ENCODE measurements around the gene TLE6. TPM values are rescaled to one million over a fixed set of nuclear protein-coding genes. Genes with fewer than 3 reads are reported as not detected.

Gene TLE6
- total RNA-seq, 1 donor from 2014 or later = 0.59 TPM

DNA sequence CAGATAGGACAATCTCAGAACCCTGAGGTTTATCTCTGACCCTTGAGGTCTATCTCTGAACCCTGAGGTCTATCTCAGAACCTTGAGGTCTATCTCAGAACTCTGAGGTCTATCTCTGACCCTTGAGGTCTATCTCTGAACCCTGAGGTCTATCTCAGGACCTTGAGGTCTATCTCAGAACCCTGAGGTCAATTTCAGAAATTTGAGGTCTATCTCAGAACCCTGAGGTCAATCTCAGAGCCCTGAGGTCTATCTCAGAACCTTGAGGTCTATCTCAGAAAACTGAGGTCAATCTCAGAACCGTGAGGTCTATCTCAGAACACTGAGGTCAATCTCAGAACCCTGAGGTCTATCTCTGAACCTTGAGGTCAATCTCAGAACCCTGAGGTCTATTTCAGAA is 49.4 kb downstream of the TLE6 start:
- no peak for DNase-seq (ENCODE audit: low spot score)
- Mint-ChIP-seq H3K27ac (ENCODE audit: unreplicated experiment) (no peak overlapping the region), H3K4me3 (ENCODE audit: unreplicated experiment) (no peak overlapping the region), H3K27me3 (ENCODE audit: unreplicated experiment) (peaks cover 25% of the 10 kb centered on the region), H3K36me3 (ENCODE audit: low read depth, unreplicated experiment) (no peaks in the 10 kb centered on the region), H3K9me3 (ENCODE audit: unreplicated experiment) (no peaks in the 10 kb centered on the region), H3K4me1 (ENCODE audit: unreplicated experiment) (peaks cover 10% of the 10 kb centered on the region)
- TF ChIP-seq, protein P1, sequence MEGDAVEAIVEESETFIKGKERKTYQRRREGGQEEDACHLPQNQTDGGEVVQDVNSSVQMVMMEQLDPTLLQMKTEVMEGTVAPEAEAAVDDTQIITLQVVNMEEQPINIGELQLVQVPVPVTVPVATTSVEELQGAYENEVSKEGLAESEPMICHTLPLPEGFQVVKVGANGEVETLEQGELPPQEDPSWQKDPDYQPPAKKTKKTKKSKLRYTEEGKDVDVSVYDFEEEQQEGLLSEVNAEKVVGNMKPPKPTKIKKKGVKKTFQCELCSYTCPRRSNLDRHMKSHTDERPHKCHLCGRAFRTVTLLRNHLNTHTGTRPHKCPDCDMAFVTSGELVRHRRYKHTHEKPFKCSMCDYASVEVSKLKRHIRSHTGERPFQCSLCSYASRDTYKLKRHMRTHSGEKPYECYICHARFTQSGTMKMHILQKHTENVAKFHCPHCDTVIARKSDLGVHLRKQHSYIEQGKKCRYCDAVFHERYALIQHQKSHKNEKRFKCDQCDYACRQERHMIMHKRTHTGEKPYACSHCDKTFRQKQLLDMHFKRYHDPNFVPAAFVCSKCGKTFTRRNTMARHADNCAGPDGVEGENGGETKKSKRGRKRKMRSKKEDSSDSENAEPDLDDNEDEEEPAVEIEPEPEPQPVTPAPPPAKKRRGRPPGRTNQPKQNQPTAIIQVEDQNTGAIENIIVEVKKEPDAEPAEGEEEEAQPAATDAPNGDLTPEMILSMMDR (IDR thresholded peaks at IDR 0.05; ENCODE audit: unreplicated experiment) = no peak

DNA sequence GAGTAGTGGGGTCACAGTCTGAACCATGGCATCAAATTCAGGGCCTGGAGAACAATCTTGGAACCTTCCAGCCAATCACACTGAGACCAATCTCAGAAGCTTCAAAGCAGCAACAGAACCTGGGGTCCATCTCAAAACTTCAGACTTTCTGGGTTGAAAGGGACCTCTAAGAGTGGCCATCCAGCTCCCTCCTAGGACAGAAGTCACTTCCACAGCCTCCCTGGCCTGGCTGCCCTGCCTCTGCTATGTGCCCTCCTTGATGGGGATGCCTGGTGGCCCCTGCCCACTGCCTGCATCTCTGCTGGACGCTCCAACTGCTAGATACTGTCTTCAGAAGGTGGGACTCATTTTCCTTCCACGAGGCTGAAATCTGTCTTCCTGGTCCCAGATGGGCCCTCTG is 49.9 kb downstream of the TLE6 start:
- H3K36me3 Mint-ChIP-seq (ENCODE audit: low read depth, unreplicated experiment) = no peaks in the 10 kb centered on the region
- peaks cover 10% of the 10 kb centered on the region for H3K4me1 Mint-ChIP-seq (ENCODE audit: unreplicated experiment)
- H3K9me3 Mint-ChIP-seq (ENCODE audit: unreplicated experiment) = no peaks in the 10 kb centered on the region
- H3K4me3 Mint-ChIP-seq (ENCODE audit: unreplicated experiment) = peak overlapping the region; percentile 42
- no peak overlapping the region for H3K27ac Mint-ChIP-seq (ENCODE audit: unreplicated experiment)
- TF ChIP-seq, protein P1 (IDR thresholded peaks at IDR 0.05; ENCODE audit: unreplicated experiment) = no peak
- DNase-seq (ENCODE audit: low spot score) = no peak
- H3K27me3 Mint-ChIP-seq (ENCODE audit: unreplicated experiment) = peaks cover 25% of the 10 kb centered on the region

DNA sequence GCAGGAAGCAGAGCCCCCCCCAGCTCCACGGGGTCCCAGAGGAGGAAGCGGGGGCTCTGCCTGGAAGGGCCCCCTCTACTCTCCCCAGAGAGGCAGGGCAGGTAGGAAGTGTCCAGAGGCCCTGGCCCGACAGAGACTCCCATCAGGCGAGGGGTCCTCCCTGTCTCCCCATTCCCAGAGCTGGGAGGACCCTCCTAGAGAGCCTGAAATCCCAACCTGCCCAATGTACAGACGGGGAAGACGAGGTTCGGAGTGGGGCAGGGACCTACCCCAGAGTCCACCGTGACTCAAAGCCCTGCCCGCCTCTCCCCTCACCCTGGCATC is 50.6 kb downstream of the TLE6 start:
- H3K4me1 Mint-ChIP-seq (ENCODE audit: unreplicated experiment) = peaks cover 10% of the 10 kb centered on the region
- H3K9me3 Mint-ChIP-seq (ENCODE audit: unreplicated experiment) = no peaks in the 10 kb centered on the region
- H3K27ac Mint-ChIP-seq (ENCODE audit: unreplicated experiment) = no peak overlapping the region
- peaks cover 29% of the 10 kb centered on the region for H3K27me3 Mint-ChIP-seq (ENCODE audit: unreplicated experiment)
- DNase-seq (ENCODE audit: low spot score) = no peak
- no peaks in the 10 kb centered on the region for H3K36me3 Mint-ChIP-seq (ENCODE audit: low read depth, unreplicated experiment)
- peak overlapping the region; percentile 31 for H3K4me3 Mint-ChIP-seq (ENCODE audit: unreplicated experiment)
- TF ChIP-seq, protein P1 (IDR thresholded peaks at IDR 0.05; ENCODE audit: unreplicated experiment) = no peak

DNA sequence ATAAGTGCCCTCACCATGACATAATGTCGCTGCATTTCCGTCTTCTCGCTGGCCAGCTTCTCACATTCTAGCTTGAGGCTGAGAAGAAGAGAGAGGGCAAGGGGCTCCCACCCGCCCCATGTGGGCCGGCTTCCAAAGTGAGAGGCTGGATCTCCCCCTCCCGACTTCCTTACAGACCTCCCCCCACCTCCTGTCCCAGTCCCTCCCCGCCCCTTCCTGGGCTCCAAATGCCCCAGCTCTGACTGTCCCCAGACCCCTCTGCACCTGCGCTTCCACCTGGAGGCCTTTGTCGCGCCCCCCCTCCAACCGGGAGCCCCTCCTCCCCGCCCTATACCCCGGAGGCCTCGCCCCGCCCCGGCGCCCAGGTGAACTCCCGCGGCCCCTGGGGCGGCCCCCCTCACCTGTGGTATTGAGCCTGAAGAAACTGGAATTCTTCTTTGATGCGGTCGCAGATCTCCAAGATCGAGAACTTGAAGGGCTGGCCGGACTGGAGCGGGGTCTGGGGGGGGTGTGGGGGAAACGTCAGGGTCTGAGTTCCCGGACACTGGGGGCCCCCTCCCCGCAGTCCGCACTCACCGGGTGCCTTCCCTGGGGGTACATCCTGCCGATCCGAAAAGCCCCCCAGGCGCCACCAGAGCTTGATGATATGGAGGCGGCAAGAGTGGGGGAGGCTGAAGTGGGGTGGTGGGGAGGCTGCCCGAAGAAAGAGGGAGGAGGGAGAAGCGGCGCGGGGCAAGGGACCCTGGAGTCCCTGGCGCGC is 51.1 kb downstream of the TLE6 start:
- Mint-ChIP-seq H3K4me3 (ENCODE audit: unreplicated experiment) (peak overlapping the region; percentile 31), H3K9me3 (ENCODE audit: unreplicated experiment) (no peaks in the 10 kb centered on the region), H3K27ac (ENCODE audit: unreplicated experiment) (no peak overlapping the region), H3K4me1 (ENCODE audit: unreplicated experiment) (peaks cover 11% of the 10 kb centered on the region), H3K27me3 (ENCODE audit: unreplicated experiment) (peaks cover 29% of the 10 kb centered on the region), H3K36me3 (ENCODE audit: low read depth, unreplicated experiment) (no peaks in the 10 kb centered on the region)
- no peak for DNase-seq (ENCODE audit: low spot score)
- TF ChIP-seq, protein P1 (IDR thresholded peaks at IDR 0.05; ENCODE audit: unreplicated experiment) = no peak

DNA sequence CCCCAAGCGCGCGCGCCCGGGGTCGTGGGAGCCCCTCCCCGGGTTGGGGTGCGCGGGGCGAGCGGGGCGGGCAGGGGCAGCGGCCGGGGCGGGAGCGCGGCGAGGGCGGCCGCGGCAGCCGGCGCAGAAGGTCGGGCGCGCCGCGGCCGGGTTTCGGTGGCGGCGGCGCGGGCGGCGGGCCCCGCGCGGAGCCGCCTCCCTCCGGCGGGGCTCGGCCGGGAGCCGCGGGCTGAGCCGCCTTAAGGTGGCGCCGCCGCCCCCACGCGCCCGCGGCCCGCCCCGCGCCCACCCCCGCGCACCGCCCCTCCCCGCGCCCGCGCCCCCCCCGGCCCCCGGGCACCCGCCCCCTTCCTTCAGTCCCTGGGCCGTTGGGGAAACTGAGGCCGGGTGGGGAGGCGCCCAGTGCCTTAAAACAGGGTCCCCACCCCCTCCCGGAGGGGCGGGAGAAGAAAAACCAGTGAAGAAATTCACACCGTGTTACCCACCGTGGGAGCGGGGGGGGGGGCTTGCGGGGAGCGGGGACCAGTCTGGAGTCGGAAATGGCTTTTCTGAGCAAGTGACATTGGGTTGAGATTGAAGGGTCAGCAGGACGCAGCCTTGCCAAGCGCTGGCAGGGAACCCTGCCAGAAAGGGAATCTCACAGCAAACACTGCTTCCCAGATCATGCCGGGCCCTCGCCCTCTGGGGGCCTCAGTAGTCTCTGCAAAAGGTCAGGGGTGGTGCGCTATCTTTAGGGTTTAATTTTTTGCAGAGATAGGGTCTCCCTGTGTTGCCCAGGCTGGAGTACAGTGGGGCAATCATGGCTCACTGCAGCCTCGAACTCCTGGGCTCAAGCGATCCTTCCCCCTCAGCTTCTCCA is 51.9 kb downstream of the TLE6 start, which contains the start of gene TLE2:
TLE2 (minus strand) TSS at position 216 of the 859 bp plus-strand sequence. CDS start 376 bp downstream, outside the sequence.
- Mint-ChIP-seq H3K4me3 (ENCODE audit: unreplicated experiment) (peak within 1 kb of the TSS; percentile 67), H3K27me3 (ENCODE audit: unreplicated experiment) (peaks cover 29% of the 10 kb centered on the region), H3K36me3 (ENCODE audit: low read depth, unreplicated experiment) (no peaks in the 10 kb centered on the region), H3K9me3 (ENCODE audit: unreplicated experiment) (no peaks in the 10 kb centered on the region), H3K27ac (ENCODE audit: unreplicated experiment) (no peak within 1 kb of the TSS), H3K4me1 (ENCODE audit: unreplicated experiment) (peaks cover 19% of the 10 kb centered on the region)
- TF ChIP-seq, protein P1 (IDR thresholded peaks at IDR 0.05; ENCODE audit: unreplicated experiment) = no peak
- no peak for DNase-seq (ENCODE audit: low spot score)

Data from endothelial cell (in vitro differentiated cells).